GM21825 (cell line): ENCODE results near the gene COL19A1.
"Not testable (repeated sequence)": the region's sequence is repeated elsewhere in the genome, so short reads cannot be mapped to it uniquely, and the experiment has no call there.

ENCODE experiments used
- ATAC-seq: cut with Tn5 transposase; IDR thresholded peaks from one replicate; pipeline ENCODE4 v1.9.1; 2021; ENCODE audit warnings: mild to moderate bottlenecking, moderate library complexity; ENCODE audit not compliant: unreplicated experiment

Gene COL19A1

GRCh38 chr6:69894578-69895347, 28.4 kb downstream of the COL19A1 start:
- peak; percentile 48 for ATAC-seq

- no peak for ATAC-seq
Observed at GRCh38 chr6:69895396-69895795, 29.0 kb downstream of the COL19A1 start.

GRCh38 chr6:69900869-69901268, 34.5 kb downstream of the COL19A1 start:
- no peak for ATAC-seq

GRCh38 chr6:69901361-69901760, 35.0 kb downstream of the COL19A1 start:
- ATAC-seq: no peak

GRCh38 chr6:69907981-69908498, 41.7 kb downstream of the COL19A1 start:
- ATAC-seq: no peak

GRCh38 chr6:69913361-69913760, 47.0 kb downstream of the COL19A1 start:
- ATAC-seq: no peak

GRCh38 chr6:69914015-69914485, 47.7 kb downstream of the COL19A1 start:
- no peak for ATAC-seq

- ATAC-seq: no peak
Observed at GRCh38 chr6:69915346-69915745, 49.0 kb downstream of the COL19A1 start.

- ATAC-seq: peak; percentile 73
Observed at GRCh38 chr6:69917834-69918233, 51.5 kb downstream of the COL19A1 start.

- no peak for ATAC-seq
Observed at GRCh38 chr6:69918813-69919475, 52.6 kb downstream of the COL19A1 start.

- ATAC-seq: not testable (repeated sequence)
Observed at GRCh38 chr6:69921066-69921465, 54.7 kb downstream of the COL19A1 start.

- ATAC-seq: not testable (repeated sequence)
Observed at GRCh38 chr6:69921611-69922010, 55.3 kb downstream of the COL19A1 start.

GRCh38 chr6:69926745-69927144, 60.4 kb downstream of the COL19A1 start:
- ATAC-seq: no peak

- ATAC-seq: no peak
Observed at GRCh38 chr6:69933239-69933638, 66.9 kb downstream of the COL19A1 start.

GRCh38 chr6:69935079-69935478, 68.7 kb downstream of the COL19A1 start:
- ATAC-seq: no peak

GRCh38 chr6:69936674-69937363, 70.5 kb downstream of the COL19A1 start:
- no peak for ATAC-seq

- no peak for ATAC-seq
Observed at GRCh38 chr6:69937402-69938136, 71.2 kb downstream of the COL19A1 start.

- no peak for ATAC-seq
Observed at GRCh38 chr6:69942485-69942884, 76.1 kb downstream of the COL19A1 start.

- no peak for ATAC-seq
Observed at GRCh38 chr6:69945192-69945591, 78.8 kb downstream of the COL19A1 start.

GRCh38 chr6:69948479-69949114, 82.2 kb downstream of the COL19A1 start:
- ATAC-seq: no peak
